Measurements from ENCODE around the gene NCL. TPM values are rescaled to one million over a fixed set of nuclear protein-coding genes. Genes with fewer than 3 reads are reported as not detected.

Gene NCL
- total and polyA plus RNA-seq, 2 of the 4 experiments (the other 2 are of a cell fraction): 267 to 289 TPM

Small RNA genes within 50 kb of the gene (microRNA-seq; reads per million reads assigned to microRNA genes)
- gene RNU2-22P (ENCODE audit: insufficient read depth, insufficient read length): not detected
- gene SNORA75 (ENCODE audit: insufficient read depth, insufficient read length): 7.2 reads per million
- not detected for gene SNORD20 (ENCODE audit: insufficient read depth, insufficient read length)
- 739 reads per million, percentile 92 among the genes with 10 or more reads in this experiment for gene SNORD82 (ENCODE audit: insufficient read depth, insufficient read length)

Small RNA genes within 50 kb of the gene (small RNA-seq; reads per million reads assigned to genes)
- gene RNU2-22P (0 to 5.4 (median 2.1) reads per million in 5 experiments), gene SNORA75 (56.7 to 4,093 (median 134) reads per million in 5 experiments), gene SNORD20 (0 reads per million in 5 experiments), gene SNORD82 (73.9 to 1,149 (median 140) reads per million in 5 experiments)

Other genes starting within 250 kb of the NCL start
- under 0.01 TPM in 2 replicates for gene B3GNT7, start 68.8 kb downstream of the NCL start, total RNA-seq (2012; rRNA removed)
- gene B3GNT7, start 68.8 kb downstream of the NCL start, polyA plus RNA-seq (2012; rRNA removed): 0.03 and 0.07 TPM in 2 replicates
- not detected in 2 replicates for gene NMUR1, start 66.0 kb upstream of the NCL start, total RNA-seq (2012; rRNA removed)
- gene NMUR1, start 66.0 kb upstream of the NCL start, polyA plus RNA-seq (2012; rRNA removed): not detected in 2 replicates
- gene TEX44, start 128.4 kb upstream of the NCL start, total RNA-seq (2012; rRNA removed): not detected in 2 replicates
- gene TEX44, start 128.4 kb upstream of the NCL start, polyA plus RNA-seq (2012; rRNA removed): not detected in 2 replicates
- gene PTMA, start 244.0 kb upstream of the NCL start, total RNA-seq (2012; rRNA removed): 380 and 776 TPM in 2 replicates
- gene PTMA, start 244.0 kb upstream of the NCL start, polyA plus RNA-seq (2012; rRNA removed): 647 and 742 TPM in 2 replicates